Measurements from ENCODE around the gene HDAC10.

Gene HDAC10

DNA sequence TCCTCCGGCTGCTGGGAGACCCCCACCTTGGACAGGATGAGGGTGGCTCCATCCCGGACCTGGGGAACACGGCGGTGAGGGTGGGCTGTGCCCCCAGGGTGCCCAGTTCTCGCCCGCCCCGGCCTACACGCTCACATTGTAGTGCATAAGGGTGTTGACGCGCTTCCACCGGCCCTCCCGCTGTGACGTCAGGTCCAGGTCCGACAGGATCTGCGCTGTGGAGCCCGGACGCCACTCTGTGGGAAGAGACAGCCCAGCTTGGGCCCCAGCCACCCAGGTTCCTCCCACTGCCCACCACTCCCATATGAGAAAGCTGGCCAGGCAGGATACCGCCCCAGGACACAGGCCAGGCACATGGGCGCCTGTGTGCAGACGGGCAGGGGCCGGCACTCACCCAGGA, 27.4 kb upstream of the HDAC10 start:
- Histone ChIP-seq H3K4me1 (ENCODE audit: control insufficient read depth in 1 of 2, insufficient read depth in 1 of 2, low read depth in 1 of 2, low read length in 1 of 2) (no peaks in the 10 kb centered on the region), H3K9me3 (no peaks in the 10 kb centered on the region), H3K4me3 (ENCODE audit: low read depth in 1 of 2, low read length in 1 of 2) (no peak overlapping the region), H3K27me3 (peaks cover 9% of the 10 kb centered on the region), H3K27ac (no peak overlapping the region), H3K36me3 (no peaks in the 10 kb centered on the region)
- TF ChIP-seq, protein P1, sequence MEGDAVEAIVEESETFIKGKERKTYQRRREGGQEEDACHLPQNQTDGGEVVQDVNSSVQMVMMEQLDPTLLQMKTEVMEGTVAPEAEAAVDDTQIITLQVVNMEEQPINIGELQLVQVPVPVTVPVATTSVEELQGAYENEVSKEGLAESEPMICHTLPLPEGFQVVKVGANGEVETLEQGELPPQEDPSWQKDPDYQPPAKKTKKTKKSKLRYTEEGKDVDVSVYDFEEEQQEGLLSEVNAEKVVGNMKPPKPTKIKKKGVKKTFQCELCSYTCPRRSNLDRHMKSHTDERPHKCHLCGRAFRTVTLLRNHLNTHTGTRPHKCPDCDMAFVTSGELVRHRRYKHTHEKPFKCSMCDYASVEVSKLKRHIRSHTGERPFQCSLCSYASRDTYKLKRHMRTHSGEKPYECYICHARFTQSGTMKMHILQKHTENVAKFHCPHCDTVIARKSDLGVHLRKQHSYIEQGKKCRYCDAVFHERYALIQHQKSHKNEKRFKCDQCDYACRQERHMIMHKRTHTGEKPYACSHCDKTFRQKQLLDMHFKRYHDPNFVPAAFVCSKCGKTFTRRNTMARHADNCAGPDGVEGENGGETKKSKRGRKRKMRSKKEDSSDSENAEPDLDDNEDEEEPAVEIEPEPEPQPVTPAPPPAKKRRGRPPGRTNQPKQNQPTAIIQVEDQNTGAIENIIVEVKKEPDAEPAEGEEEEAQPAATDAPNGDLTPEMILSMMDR (IDR thresholded peaks at IDR 0.05), result no peak

DNA sequence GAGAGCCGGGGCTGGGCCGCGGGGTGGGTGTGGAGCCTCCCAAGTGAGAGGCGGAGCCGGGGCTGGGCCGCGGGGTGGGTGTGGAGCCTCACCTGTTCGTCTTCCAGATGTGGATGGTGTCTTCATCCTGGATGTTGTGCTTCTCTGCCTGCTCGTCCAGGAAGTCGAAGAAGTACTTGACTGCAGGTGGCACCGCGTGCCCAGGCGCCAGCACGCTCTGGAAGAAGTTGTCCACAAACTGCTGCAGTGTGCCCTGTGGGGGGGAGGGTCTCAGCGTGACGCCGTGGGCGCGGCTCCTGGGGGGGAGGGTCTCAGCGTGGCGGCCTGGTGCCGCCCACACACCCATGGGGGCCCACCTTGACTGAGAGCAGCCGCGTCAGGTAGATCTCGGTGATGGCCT, 26.7 kb upstream of the HDAC10 start:
- Histone ChIP-seq H3K4me3 (ENCODE audit: low read depth in 1 of 2, low read length in 1 of 2) (no peak overlapping the region), H3K4me1 (ENCODE audit: control insufficient read depth in 1 of 2, insufficient read depth in 1 of 2, low read depth in 1 of 2, low read length in 1 of 2) (no peaks in the 10 kb centered on the region), H3K27ac (no peak overlapping the region), H3K36me3 (no peaks in the 10 kb centered on the region), H3K9me3 (no peaks in the 10 kb centered on the region), H3K27me3 (peaks cover 16% of the 10 kb centered on the region)
- TF ChIP-seq, protein P1 (IDR thresholded peaks at IDR 0.05), result no peak

DNA sequence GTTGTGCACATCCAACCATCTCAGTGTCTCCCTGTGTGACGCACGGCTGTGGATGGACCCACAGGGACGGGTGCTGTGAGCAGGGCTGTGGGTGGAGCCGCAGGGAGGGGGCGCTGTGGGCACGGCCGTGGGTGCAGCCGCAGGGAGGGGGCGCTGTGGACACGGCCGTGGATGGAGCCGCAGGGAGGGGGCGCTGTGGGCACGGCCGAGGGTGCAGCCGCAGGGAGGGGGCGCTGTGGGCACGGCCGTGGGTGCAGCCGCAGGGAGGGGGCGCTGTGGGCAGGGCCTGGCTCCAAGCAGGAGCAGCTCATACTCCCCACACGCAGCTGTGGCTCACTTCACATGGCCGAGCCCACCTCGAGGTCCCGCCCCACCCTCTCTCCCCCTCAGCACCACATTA, 25.1 kb upstream of the HDAC10 start:
- no peaks in the 10 kb centered on the region for H3K36me3 ChIP-seq

DNA sequence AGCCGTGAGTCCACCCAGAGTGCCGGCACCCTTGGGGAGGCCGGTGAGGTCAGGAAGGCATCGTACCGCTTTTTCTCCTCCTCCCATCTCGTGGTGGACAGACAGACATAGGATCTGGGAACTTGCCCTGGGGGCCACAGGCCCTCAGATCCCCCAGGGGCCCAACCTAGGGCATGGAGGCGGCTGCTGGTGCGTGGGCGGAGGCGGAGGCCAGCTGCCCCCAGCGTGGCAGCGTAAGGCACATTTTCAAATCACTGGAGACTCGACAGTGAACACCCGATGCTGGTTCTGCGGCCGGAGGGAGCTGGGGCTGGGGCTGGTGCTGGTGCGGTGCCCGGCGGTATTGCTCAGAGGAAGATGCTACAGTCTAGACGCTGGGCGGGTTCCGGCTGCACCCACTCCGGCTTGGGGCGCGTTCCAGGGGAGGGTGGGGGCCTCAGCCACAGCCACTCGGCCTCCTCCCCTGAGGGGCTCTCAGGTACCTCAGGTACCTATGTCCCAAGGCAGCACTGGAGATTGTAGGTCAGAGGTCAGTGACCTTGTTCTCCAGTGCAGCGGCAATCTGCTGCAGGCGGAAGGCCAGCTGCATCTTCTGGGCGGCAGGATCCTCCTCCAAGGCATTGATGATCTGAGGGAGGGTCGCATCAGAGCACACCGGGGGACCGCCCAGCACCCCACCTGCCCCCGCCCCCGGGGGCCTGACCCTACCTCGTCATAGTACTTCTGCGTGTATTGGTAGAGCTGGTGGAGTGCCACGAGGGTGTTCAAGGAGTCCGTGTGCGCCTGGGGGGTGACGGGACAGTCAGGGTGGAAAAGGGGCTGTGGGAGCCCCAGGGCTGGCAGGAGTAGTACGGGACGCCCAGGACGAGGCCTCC, 24.4 kb upstream of the HDAC10 start:
- Histone ChIP-seq H3K4me1 (ENCODE audit: control insufficient read depth in 1 of 2, insufficient read depth in 1 of 2, low read depth in 1 of 2, low read length in 1 of 2) (peaks cover 0 to 13% of the 10 kb centered on the region in 2 experiments), H3K36me3 (no peaks in the 10 kb centered on the region), H3K27ac (no peak overlapping the region), H3K27me3 (peaks cover 40% of the 10 kb centered on the region), H3K4me3 (ENCODE audit: low read depth in 1 of 2, low read length in 1 of 2) (no peak overlapping the region), H3K9me3 (no peaks in the 10 kb centered on the region)
- TF ChIP-seq, protein P1 (IDR thresholded peaks at IDR 0.05), result no peak

More for the DNA sequence above, 25.1 kb upstream of the HDAC10 start:
- Histone ChIP-seq H3K27me3 (peaks cover 33% of the 10 kb centered on the region), H3K4me3 (ENCODE audit: low read depth in 1 of 2, low read length in 1 of 2) (no peak overlapping the region), H3K27ac (no peak overlapping the region), H3K4me1 (ENCODE audit: control insufficient read depth in 1 of 2, insufficient read depth in 1 of 2, low read depth in 1 of 2, low read length in 1 of 2) (peaks cover 0 to 8% of the 10 kb centered on the region in 2 experiments), H3K9me3 (no peaks in the 10 kb centered on the region)
- TF ChIP-seq, protein P1 (IDR thresholded peaks at IDR 0.05), result no peak

DNA sequence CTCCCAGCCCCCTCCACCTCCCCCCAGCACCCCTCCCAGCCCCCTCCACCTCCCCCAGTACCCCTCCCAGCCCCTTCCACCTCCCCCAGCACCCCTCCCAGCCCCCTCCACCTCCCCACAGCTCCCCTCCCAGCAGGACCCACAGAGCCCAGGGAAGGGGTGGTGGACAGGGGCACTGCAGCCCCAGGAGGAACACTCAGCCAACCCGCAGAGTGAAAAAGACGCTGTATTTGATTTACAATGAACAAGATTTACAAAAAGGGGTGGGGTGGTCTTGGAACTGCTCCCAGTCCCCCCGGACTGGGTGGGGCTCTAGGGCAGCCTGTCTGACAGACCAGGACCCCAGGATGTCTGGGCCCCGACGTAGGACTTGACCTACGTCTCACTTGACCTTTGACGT, 23.7 kb upstream of the HDAC10 start:
- Histone ChIP-seq H3K9me3 (no peaks in the 10 kb centered on the region), H3K27me3 (peaks cover 46% of the 10 kb centered on the region), H3K27ac (no peak overlapping the region), H3K4me1 (ENCODE audit: control insufficient read depth in 1 of 2, insufficient read depth in 1 of 2, low read depth in 1 of 2, low read length in 1 of 2) (peaks cover 0 to 19% of the 10 kb centered on the region in 2 experiments), H3K36me3 (no peaks in the 10 kb centered on the region), H3K4me3 (ENCODE audit: low read depth in 1 of 2, low read length in 1 of 2) (no peak overlapping the region)
- TF ChIP-seq, protein P1 (IDR thresholded peaks at IDR 0.05), result no peak

All from neutrophil (primary cell).